NB4 (cell line): ENCODE measurements around the gene PNPLA2.
A peak's percentile ranks its signal among the peaks of the same experiment; 100 is the strongest.

Experiments
- DNase-seq: peaks from one replicate; pipeline ENCODE4 v3.0.0; 2010; ENCODE audit warnings: low read depth
- H3K4me3 ChIP-seq: one replicate; pipeline ENCODE4 v1.5.1; 2011; ENCODE audit warnings: mild to moderate bottlenecking, low read depth, low read length, moderate library complexity
- CTCF ChIP-seq: IDR thresholded peaks from one replicate; pipeline ENCODE4 v1.5.1; 2012; ENCODE audit warnings: low read depth, low read length
- MAX ChIP-seq: IDR thresholded peaks from 2 replicates; pipeline ENCODE4 v1.6.1; 2011; ENCODE audit warnings: low read depth, low read length
- MYC ChIP-seq: IDR thresholded peaks from 2 replicates; pipeline ENCODE4 v1.6.1; 2011; ENCODE audit warnings: low read depth, low read length
- POLR2A ChIP-seq: IDR thresholded peaks from 2 replicates; pipeline ENCODE4 v1.6.1; 2011; ENCODE audit warnings: mild to moderate bottlenecking; ENCODE audit not compliant: insufficient read length; ENCODE audit errors: extremely low read depth

Gene PNPLA2

GRCh38 chr11:842370-843002 lies 23.8 kb downstream of the PNPLA2 start, which contains the start of the genes POLR2L and TSPAN4:
TSS of gene POLR2L (minus strand) at chr11:842529. CDS start at chr11:842508, 21 bp downstream.
TSS of gene TSPAN4 (plus strand) at chr11:842852. CDS start at chr11:850305, 7,453 bp downstream.
- DNase-seq: peak; percentile 91
- TF ChIP-seq MAX: peak; percentile 86
- peak; percentile 62 for TF ChIP-seq MYC
- peak; percentile 92 for TF ChIP-seq POLR2A
- no peak for TF ChIP-seq CTCF

GRCh38 chr11:843086-843734 lies 24.5 kb downstream of the PNPLA2 start:
- TF ChIP-seq MYC (no peak), POLR2A (no peak), CTCF (no peak), MAX (no peak)
- peak overlapping the region; percentile 35 for H3K4me3 ChIP-seq
- DNase-seq: no peak

More at GRCh38 chr11:842370-843002, 23.8 kb downstream of the PNPLA2 start, which contains the start of the genes POLR2L and TSPAN4:
- peak within 1 kb of the TSS; percentile 89 for H3K4me3 ChIP-seq

- TF ChIP-seq MYC (peak; percentile 86), MAX (peak; percentile 90), CTCF (no peak), POLR2A (no peak)
- H3K4me3 ChIP-seq: no peak overlapping the region
- no peak for DNase-seq
Observed at GRCh38 chr11:843818-844692, 25.3 kb downstream of the PNPLA2 start.

- TF ChIP-seq MAX: no peak
- H3K4me3 ChIP-seq: no peak overlapping the region
- DNase-seq: peak; percentile 65
Observed at GRCh38 chr11:844693-845644, 26.3 kb downstream of the PNPLA2 start.

- TF ChIP-seq MYC: no peak
- TF ChIP-seq POLR2A: no peak
- no peak for TF ChIP-seq CTCF
- TF ChIP-seq MAX: no peak
- DNase-seq: no peak
- no peak overlapping the region for H3K4me3 ChIP-seq
Observed at GRCh38 chr11:845872-846495, 27.3 kb downstream of the PNPLA2 start.
